ENCODE data around the gene EFR3B. TPM values are rescaled to one million over a fixed set of nuclear protein-coding genes. Genes with fewer than 3 reads are reported as not detected.

The EFR3B gene
- total and polyA plus RNA-seq, 2 of the 13 experiments (the other 11 are each of a cell fraction or from before 2014, with no cell fraction given), result 0.42 TPM

DNA sequence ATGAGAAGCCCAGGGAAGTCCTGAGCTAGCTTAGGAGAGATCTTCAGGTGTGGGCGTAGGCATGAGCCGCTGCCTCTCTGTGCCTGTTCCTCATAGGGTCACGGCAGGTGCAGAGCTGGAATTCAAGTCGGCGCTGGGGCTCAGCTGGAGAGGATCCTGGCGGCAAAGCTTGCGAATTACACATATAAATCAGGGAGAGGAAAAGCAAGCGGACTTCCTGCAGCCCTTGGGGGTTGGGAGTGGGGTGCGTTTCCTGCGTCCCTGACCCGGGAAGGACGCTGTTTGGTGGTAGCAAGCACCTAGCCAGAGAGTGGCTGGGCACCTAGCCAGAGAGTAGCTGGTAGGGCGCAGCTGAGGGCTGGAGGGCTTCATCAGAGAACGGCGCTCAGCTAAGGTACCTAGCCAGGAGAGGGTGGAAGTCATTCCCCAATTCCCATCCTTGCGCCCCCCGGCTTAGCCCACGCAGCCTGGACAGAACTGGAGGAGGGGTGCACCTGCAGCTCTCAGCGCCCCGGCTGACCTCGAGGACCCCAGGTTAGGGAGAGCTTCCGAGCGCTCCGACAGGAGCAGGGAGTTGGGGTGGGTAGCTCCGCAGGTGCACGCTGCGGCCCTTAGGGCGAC lies 459 bp upstream of the EFR3B start (continued):
- TF ChIP-seq TEAD3 (CRISPR knock-in tag; optimal IDR thresholded peaks at IDR 0.05; ENCODE audit: borderline replicate concordance), result peak; percentile 15
- TF ChIP-seq NKX3-1 (CRISPR knock-in tag; IDR thresholded peaks at IDR 0.05), result no peak
- no peak for TF ChIP-seq CHD4 (IDR thresholded peaks at IDR 0.05; ENCODE audit: borderline replicate concordance, low read length)
- TF ChIP-seq, protein P1, sequence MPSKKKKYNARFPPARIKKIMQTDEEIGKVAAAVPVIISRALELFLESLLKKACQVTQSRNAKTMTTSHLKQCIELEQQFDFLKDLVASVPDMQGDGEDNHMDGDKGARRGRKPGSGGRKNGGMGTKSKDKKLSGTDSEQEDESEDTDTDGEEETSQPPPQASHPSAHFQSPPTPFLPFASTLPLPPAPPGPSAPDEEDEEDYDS (CRISPR knock-in tag; IDR thresholded peaks at IDR 0.05), result no peak
- TF ChIP-seq, protein P2, sequence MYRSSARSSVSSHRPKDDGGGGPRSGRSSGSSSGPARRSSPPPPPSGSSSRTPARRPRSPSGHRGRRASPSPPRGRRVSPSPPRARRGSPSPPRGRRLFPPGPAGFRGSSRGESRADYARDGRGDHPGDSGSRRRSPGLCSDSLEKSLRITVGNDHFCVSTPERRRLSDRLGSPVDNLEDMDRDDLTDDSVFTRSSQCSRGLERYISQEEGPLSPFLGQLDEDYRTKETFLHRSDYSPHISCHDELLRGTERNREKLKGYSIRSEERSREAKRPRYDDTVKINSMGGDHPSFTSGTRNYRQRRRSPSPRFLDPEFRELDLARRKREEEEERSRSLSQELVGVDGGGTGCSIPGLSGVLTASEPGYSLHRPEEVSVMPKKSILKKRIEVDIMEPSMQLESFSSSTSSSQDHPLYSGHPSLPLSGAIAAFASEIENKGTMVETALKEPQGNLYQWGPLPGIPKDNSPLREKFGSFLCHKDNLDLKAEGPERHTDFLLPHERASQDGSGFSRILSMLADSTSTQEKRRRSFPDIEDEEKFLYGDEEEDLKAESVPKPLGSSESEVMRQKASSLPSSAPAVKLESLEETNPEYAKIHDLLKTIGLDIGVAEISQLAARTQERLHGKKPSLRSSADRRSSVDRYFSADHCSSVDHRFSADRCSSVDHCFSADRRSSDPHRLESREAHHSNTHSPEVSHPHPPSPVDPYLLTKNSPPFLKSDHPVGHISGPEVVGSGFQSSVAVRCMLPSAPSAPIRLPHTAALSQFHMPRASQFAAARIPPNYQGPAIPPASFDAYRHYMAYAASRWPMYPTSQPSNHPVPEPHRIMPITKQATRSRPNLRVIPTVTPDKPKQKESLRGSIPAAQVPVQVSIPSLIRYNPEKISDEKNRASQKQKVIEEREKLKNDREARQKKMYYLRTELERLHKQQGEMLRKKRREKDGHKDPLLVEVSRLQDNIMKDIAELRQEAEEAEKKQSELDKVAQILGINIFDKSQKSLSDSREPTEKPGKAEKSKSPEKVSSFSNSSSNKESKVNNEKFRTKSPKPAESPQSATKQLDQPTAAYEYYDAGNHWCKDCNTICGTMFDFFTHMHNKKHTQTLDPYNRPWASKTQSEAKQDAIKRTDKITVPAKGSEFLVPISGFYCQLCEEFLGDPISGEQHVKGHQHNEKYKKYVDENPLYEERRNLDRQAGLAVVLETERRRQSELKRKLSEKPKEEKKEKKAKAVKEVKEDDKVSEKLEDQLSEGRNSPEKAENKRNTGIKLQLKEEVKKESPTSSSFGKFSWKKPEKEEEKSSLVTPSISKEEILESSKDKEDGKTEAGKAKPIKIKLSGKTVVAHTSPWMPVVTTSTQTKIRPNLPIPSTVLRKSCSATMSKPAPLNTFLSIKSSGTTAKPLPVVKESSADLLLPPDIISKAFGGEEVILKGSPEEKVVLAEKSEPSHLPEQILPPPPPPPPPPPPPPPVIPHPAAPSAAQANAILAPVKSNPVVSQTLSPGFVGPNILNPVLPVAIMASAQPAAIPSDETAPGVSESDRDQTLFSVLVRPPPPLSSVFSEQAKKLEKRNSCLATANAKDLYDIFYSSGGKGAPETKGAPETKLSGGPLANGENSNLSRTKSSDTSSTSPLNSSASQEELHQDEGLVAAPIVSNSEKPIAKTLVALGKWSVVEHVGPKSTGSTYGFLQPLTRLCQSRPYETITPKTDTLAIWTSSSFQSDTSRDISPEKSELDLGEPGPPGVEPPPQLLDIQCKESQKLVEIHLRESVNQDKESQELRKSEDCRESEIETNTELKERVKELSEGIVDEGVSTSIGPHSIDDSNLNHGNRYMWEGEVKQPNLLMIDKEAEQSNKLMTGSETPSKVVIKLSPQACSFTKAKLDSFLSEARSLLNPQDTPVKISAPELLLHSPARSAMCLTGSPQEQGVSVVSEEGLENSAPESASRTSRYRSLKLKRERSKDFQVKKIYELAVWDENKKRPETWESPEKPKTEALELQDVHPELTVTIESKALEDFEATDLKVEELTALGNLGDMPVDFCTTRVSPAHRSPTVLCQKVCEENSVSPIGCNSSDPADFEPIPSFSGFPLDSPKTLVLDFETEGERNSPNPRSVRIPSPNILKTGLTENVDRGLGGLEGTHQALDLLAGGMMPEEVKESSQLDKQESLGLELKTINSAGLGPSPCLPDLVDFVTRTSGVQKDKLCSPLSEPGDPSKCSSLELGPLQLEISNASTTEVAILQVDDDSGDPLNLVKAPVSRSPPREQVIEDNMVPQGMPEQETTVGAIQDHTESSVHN (CRISPR knock-in tag; IDR thresholded peaks at IDR 0.05), result no peak
- no peak for TF ChIP-seq ZBTB1 (CRISPR knock-in tag; IDR thresholded peaks at IDR 0.05; ENCODE audit: borderline replicate concordance)
- TF ChIP-seq, protein P3, sequence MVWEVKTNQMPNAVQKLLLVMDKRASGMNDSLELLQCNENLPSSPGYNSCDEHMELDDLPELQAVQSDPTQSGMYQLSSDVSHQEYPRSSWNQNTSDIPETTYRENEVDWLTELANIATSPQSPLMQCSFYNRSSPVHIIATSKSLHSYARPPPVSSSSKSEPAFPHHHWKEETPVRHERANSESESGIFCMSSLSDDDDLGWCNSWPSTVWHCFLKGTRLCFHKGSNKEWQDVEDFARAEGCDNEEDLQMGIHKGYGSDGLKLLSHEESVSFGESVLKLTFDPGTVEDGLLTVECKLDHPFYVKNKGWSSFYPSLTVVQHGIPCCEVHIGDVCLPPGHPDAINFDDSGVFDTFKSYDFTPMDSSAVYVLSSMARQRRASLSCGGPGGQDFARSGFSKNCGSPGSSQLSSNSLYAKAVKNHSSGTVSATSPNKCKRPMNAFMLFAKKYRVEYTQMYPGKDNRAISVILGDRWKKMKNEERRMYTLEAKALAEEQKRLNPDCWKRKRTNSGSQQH (CRISPR knock-in tag; IDR thresholded peaks at IDR 0.05; ENCODE audit: low read depth), result no peak
- no peak for TF ChIP-seq FOXC1 (CRISPR knock-in tag; IDR thresholded peaks at IDR 0.05; ENCODE audit: borderline replicate concordance)
- no peak for TF ChIP-seq TCF7L2 (IDR thresholded peaks at IDR 0.05; ENCODE audit: low read depth, low read length)
- TF ChIP-seq ZMYM2 (CRISPR knock-in tag; IDR thresholded peaks at IDR 0.05), result no peak
- TF ChIP-seq SIN3A (IDR thresholded peaks at IDR 0.05; ENCODE audit: borderline replicate concordance, low read depth, low read length), result no peak
- TF ChIP-seq ARNT (IDR thresholded peaks at IDR 0.05), result no peak
- TF ChIP-seq ZNF33B (CRISPR knock-in tag; IDR thresholded peaks at IDR 0.05), result no peak
- TF ChIP-seq SYNCRIP (IDR thresholded peaks at IDR 0.05; ENCODE audit: insufficient read depth, low read depth, low read length), result no peak
- TF ChIP-seq ARNTL (CRISPR knock-in tag; IDR thresholded peaks at IDR 0.05), result no peak
- TF ChIP-seq, protein P4, sequence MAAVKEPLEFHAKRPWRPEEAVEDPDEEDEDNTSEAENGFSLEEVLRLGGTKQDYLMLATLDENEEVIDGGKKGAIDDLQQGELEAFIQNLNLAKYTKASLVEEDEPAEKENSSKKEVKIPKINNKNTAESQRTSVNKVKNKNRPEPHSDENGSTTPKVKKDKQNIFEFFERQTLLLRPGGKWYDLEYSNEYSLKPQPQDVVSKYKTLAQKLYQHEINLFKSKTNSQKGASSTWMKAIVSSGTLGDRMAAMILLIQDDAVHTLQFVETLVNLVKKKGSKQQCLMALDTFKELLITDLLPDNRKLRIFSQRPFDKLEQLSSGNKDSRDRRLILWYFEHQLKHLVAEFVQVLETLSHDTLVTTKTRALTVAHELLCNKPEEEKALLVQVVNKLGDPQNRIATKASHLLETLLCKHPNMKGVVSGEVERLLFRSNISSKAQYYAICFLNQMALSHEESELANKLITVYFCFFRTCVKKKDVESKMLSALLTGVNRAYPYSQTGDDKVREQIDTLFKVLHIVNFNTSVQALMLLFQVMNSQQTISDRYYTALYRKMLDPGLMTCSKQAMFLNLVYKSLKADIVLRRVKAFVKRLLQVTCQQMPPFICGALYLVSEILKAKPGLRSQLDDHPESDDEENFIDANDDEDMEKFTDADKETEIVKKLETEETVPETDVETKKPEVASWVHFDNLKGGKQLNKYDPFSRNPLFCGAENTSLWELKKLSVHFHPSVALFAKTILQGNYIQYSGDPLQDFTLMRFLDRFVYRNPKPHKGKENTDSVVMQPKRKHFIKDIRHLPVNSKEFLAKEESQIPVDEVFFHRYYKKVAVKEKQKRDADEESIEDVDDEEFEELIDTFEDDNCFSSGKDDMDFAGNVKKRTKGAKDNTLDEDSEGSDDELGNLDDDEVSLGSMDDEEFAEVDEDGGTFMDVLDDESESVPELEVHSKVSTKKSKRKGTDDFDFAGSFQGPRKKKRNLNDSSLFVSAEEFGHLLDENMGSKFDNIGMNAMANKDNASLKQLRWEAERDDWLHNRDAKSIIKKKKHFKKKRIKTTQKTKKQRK (IDR thresholded peaks at IDR 0.05; ENCODE audit: low read length), result no peak
